Measurements from ENCODE around the gene FLRT1.
A peak's percentile ranks its signal among the peaks of the same experiment; 100 is the strongest.

The FLRT1 gene

DNA sequence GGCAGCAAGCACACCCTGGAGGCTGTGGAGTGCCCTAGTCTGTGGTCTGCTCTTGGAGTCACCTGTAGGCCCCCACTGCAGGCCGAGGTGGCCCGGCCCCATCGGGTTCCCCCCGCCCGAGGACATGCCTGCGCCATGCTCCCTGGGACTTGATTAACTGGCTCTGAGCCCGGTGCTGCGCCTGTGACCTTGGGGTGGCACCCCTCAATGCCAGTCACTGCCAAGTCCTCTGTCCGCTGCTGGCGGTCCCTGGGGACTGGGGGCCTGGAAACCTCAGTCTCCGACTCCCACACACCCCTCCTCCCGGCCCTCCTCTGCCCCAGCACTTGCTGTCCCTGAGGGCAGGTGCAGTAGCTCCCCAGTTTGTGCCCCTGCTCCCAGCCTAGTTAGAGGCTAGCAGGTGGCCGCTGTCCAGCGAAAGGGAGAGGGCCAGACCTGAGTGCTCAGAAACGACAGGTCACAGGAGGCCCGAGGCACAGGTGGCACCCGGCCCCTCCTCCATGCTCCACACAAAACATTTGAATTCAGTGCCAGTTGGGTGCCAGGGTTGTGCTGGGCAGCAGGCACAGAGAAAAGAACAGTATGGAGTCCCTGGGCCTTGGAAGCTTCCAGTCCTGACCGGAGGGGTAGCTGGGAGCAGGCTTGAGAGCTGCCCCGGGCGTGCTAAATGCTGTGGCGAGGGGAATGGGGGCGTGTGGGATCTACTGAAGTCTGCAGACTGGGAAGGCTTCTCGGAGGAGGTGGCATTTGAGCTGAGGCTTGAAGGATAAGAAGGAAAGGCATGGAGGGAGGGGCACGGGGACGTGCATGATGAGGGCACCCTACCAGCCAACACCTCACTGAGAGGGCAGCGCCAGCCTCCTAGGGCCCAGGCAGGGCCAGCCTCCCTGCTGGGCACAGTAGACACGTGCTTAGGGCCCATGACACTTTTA, 16.4 kb upstream of the FLRT1 start:
- TF ChIP-seq, protein P1, sequence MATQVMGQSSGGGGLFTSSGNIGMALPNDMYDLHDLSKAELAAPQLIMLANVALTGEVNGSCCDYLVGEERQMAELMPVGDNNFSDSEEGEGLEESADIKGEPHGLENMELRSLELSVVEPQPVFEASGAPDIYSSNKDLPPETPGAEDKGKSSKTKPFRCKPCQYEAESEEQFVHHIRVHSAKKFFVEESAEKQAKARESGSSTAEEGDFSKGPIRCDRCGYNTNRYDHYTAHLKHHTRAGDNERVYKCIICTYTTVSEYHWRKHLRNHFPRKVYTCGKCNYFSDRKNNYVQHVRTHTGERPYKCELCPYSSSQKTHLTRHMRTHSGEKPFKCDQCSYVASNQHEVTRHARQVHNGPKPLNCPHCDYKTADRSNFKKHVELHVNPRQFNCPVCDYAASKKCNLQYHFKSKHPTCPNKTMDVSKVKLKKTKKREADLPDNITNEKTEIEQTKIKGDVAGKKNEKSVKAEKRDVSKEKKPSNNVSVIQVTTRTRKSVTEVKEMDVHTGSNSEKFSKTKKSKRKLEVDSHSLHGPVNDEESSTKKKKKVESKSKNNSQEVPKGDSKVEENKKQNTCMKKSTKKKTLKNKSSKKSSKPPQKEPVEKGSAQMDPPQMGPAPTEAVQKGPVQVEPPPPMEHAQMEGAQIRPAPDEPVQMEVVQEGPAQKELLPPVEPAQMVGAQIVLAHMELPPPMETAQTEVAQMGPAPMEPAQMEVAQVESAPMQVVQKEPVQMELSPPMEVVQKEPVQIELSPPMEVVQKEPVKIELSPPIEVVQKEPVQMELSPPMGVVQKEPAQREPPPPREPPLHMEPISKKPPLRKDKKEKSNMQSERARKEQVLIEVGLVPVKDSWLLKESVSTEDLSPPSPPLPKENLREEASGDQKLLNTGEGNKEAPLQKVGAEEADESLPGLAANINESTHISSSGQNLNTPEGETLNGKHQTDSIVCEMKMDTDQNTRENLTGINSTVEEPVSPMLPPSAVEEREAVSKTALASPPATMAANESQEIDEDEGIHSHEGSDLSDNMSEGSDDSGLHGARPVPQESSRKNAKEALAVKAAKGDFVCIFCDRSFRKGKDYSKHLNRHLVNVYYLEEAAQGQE (IDR thresholded peaks at IDR 0.05; ENCODE audit: low read depth), result peak; percentile 44; the same call in 1 of the 2 replicates
- TF ChIP-seq CREB1 (IDR thresholded peaks at IDR 0.05; ENCODE audit: low read depth), result no peak

DNA sequence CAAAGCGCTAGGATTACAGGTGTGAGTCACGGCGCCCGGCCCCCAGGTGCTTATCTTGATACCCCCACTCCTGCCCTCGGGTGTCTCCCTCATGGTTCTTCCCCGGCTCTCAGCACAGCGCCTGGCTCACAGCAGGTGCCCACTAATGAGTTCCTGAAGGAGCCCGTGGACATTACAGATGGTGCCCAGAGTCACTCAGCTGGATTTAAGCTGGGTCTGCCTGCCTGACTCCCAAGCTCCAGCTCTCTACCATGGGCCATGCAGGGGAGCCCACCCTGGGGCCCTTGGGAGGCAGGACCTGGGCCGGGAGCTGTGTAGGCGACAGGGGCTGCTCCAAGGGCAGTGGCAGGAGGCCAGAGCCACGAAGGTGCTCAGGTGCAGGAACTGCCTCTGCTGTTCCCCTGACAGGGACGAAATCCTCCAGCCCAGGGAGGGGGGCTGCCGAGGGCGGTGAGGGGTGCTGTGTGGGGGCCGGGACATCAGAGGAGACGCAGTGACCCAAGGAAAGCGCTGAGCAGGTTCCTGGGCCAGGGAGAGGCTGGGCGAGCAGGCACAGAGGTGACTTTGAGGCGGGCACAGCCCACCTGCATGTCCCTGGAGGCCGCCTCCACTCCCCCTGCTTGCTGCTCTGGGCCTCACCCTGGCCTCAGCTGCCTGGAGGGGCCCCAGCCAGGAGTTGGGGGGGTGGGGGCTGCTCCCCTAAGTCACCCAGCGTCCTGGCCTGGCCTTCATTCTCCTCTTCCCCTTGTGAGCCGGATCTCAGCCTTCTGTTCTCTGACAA, 14.6 kb upstream of the FLRT1 start:
- TF ChIP-seq TCF12 (IDR thresholded peaks at IDR 0.05; ENCODE audit: low read depth) (no peak), ZBTB7A (IDR thresholded peaks at IDR 0.05; ENCODE audit: low read depth) (no peak), TEAD4 (IDR thresholded peaks at IDR 0.05) (no peak), EP300 (IDR thresholded peaks at IDR 0.05; ENCODE audit: borderline replicate concordance) (no peak), RAD21 (IDR thresholded peaks at IDR 0.05; ENCODE audit: low read depth) (no peak), EGR1 (IDR thresholded peaks at IDR 0.05) (no peak), YY1 (IDR thresholded peaks at IDR 0.05; ENCODE audit: low read depth) (no peak), CREB1 (IDR thresholded peaks at IDR 0.05; ENCODE audit: low read depth) (no peak), NFIC (IDR thresholded peaks at IDR 0.05) (no peak), CEBPB (IDR thresholded peaks at IDR 0.05) (no peak), FOXM1 (IDR thresholded peaks at IDR 0.05; ENCODE audit: borderline replicate concordance, low read depth) (no peak), TAF1 (IDR thresholded peaks at IDR 0.05; ENCODE audit: low read depth) (no peak)
- TF ChIP-seq, protein P2, sequence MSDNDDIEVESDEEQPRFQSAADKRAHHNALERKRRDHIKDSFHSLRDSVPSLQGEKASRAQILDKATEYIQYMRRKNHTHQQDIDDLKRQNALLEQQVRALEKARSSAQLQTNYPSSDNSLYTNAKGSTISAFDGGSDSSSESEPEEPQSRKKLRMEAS (IDR thresholded peaks at IDR 0.05), result no peak
- TF ChIP-seq, protein P1 (IDR thresholded peaks at IDR 0.05; ENCODE audit: low read depth), result no peak

DNA sequence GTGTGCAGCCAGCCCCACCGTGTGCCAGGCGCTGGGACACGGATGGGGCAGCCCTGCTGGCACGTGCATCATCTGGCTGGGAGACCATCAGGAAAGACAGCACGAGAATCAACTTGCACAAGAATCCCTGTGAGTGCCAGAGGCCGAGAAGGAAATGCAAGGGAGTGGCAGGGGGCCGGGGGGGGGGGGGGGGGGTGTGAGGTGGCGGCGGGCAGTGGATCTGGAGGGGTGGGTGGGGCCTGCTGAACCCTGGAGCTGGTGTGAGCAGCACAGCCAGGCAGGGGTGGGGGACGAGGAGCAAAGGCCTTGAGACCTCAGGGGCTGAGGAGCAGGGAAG, 14.0 kb upstream of the FLRT1 start:
- TF ChIP-seq TCF12 (IDR thresholded peaks at IDR 0.05; ENCODE audit: low read depth) (no peak), CEBPB (IDR thresholded peaks at IDR 0.05) (no peak), TAF1 (IDR thresholded peaks at IDR 0.05; ENCODE audit: low read depth) (no peak), RAD21 (IDR thresholded peaks at IDR 0.05; ENCODE audit: low read depth) (no peak), TEAD4 (IDR thresholded peaks at IDR 0.05) (no peak), EGR1 (IDR thresholded peaks at IDR 0.05) (no peak), YY1 (IDR thresholded peaks at IDR 0.05; ENCODE audit: low read depth) (no peak), NFIC (IDR thresholded peaks at IDR 0.05) (no peak), CREB1 (IDR thresholded peaks at IDR 0.05; ENCODE audit: low read depth) (no peak), ZBTB7A (IDR thresholded peaks at IDR 0.05; ENCODE audit: low read depth) (no peak), FOXM1 (IDR thresholded peaks at IDR 0.05; ENCODE audit: borderline replicate concordance, low read depth) (no peak), EP300 (IDR thresholded peaks at IDR 0.05; ENCODE audit: borderline replicate concordance) (no peak)
- TF ChIP-seq, protein P1 (IDR thresholded peaks at IDR 0.05; ENCODE audit: low read depth), result no peak
- TF ChIP-seq, protein P3, sequence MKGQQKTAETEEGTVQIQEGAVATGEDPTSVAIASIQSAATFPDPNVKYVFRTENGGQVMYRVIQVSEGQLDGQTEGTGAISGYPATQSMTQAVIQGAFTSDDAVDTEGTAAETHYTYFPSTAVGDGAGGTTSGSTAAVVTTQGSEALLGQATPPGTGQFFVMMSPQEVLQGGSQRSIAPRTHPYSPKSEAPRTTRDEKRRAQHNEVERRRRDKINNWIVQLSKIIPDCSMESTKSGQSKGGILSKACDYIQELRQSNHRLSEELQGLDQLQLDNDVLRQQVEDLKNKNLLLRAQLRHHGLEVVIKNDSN (IDR thresholded peaks at IDR 0.05), result no peak
- TF ChIP-seq, protein P2 (IDR thresholded peaks at IDR 0.05), result no peak

DNA sequence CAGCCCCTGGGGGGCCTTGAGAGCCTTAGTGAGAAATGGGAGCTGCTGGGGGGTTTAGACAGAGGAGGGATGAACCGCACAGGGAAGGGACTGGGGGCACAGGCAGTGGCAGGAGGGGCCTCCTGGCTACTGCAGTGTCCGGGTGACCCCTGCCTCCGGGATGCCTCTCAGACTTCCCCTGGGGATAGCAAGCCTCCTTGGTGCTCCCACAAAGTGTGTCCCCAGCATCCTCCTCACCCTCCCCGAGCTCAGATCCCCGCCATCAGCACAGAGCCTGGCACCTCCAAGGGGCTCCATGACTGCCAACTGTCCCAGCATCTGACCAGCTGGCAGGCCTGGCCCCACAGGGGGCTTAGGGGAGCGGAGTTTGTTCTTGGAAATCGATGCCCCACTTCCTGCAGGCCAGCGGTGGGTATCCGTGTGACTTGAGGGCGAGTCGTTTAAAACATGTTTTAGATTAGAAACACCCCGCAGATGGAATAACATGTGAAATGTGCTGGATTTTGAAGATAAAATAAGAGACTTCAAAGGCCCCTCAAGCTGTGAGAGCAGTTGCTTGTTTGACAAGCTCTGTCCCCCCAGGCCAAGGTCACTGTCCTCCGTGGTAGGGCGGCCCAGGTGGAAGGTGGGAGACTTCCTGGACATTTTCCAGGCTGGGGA, 13.5 kb upstream of the FLRT1 start:
- TF ChIP-seq TEAD4 (IDR thresholded peaks at IDR 0.05) (no peak), EP300 (IDR thresholded peaks at IDR 0.05; ENCODE audit: borderline replicate concordance) (no peak), EGR1 (IDR thresholded peaks at IDR 0.05) (no peak), ZBTB7A (IDR thresholded peaks at IDR 0.05; ENCODE audit: low read depth) (no peak), CREB1 (IDR thresholded peaks at IDR 0.05; ENCODE audit: low read depth) (no peak), TCF12 (IDR thresholded peaks at IDR 0.05; ENCODE audit: low read depth) (no peak), YY1 (IDR thresholded peaks at IDR 0.05; ENCODE audit: low read depth) (no peak)
- TF ChIP-seq, protein P2 (IDR thresholded peaks at IDR 0.05), result no peak
- TF ChIP-seq, protein P3 (IDR thresholded peaks at IDR 0.05), result no peak

All from Ishikawa (cell line).